Mesendoderm (in vitro differentiated cells): ENCODE data around the gene PROK2. TPM values are rescaled to one million over a fixed set of nuclear protein-coding genes. Genes with fewer than 3 reads are reported as not detected.

ENCODE experiments used
- DNase-seq: peaks from one replicate; pipeline ENCODE4 v3.0.0; 2013
- H2AK5ac ChIP-seq: 2 replicates; pipeline ENCODE4 v1.6.1; 2013; ENCODE audit warnings: low read length, inconsistent platforms
- H2BK120ac ChIP-seq: 2 replicates; pipeline ENCODE4 v1.6.1; 2013; ENCODE audit warnings: low read depth, mild to moderate bottlenecking, low read length, moderate library complexity, mixed read lengths
- H2BK15ac ChIP-seq: replicated peaks from 2 replicates; pipeline ENCODE4 v1.6.1; 2013; ENCODE audit warnings: low read depth, mild to moderate bottlenecking, moderate library complexity
- H2BK5ac ChIP-seq: 2 replicates; pipeline ENCODE4 v1.6.1; 2013; ENCODE audit warnings: low read length, inconsistent platforms
- H3K18ac ChIP-seq: 2 replicates; pipeline ENCODE4 v1.6.1; 2013; ENCODE audit warnings: mild to moderate bottlenecking, low read length, mixed read lengths
- H3K23ac ChIP-seq: one replicate; pipeline ENCODE4 v1.6.1; 2013; ENCODE audit warnings: low read length
- H3K27ac ChIP-seq: 2 replicates; pipeline ENCODE4 v1.5.1; 2013; ENCODE audit warnings: low read depth, mild to moderate bottlenecking, inconsistent platforms, low read length, moderate library complexity
- H3K27me3 ChIP-seq: 2 replicates; pipeline ENCODE4 v1.6.1; 2013; ENCODE audit warnings: low read length, control low read depth, mild to moderate bottlenecking, inconsistent platforms; ENCODE audit not compliant: insufficient read depth, poor library complexity
- H3K36me3 ChIP-seq: 2 replicates; pipeline ENCODE4 v1.6.1; 2013; ENCODE audit warnings: low read length, inconsistent platforms; ENCODE audit not compliant: control insufficient read depth, insufficient read depth
- H3K4ac ChIP-seq: one replicate; pipeline ENCODE4 v1.6.1; 2013; ENCODE audit warnings: low read depth, mild to moderate bottlenecking, low read length, moderate library complexity
- H3K4me1 ChIP-seq: 2 replicates; pipeline ENCODE4 v1.6.1; 2013; ENCODE audit warnings: low read depth, low read length, inconsistent platforms; ENCODE audit not compliant: control insufficient read depth
- H3K4me2 ChIP-seq: 2 replicates; pipeline ENCODE4 v1.6.1; 2013; ENCODE audit warnings: low read length
- H3K4me3 ChIP-seq: 2 replicates; pipeline ENCODE4 v1.5.1; 2013; ENCODE audit warnings: mild to moderate bottlenecking, low read length
- H3K56ac ChIP-seq: one replicate; pipeline ENCODE4 v1.6.1; 2013; ENCODE audit warnings: low read length
- H3K79me1 ChIP-seq: 2 replicates; pipeline ENCODE4 v1.6.1; 2013; ENCODE audit warnings: low read length, inconsistent platforms
- H3K79me2 ChIP-seq: 2 replicates; pipeline ENCODE4 v1.6.1; 2013; ENCODE audit warnings: mild to moderate bottlenecking, low read length; ENCODE audit not compliant: control insufficient read depth, insufficient read depth
- H3K9ac ChIP-seq: 2 replicates; pipeline ENCODE4 v1.6.1; 2013; ENCODE audit warnings: low read length, inconsistent platforms
- H4K5ac ChIP-seq: one replicate; pipeline ENCODE4 v1.6.1; 2013; ENCODE audit warnings: low read length
- H4K8ac ChIP-seq: one replicate; pipeline ENCODE4 v1.6.1; 2013; ENCODE audit warnings: low read depth, mild to moderate bottlenecking, control low read depth, low read length, moderate library complexity
- WGBS: extraction: QIAGEN DNeasy Blood & Tissue Kit; methylation state at CpG from one replicate; pipeline ENCODE4 v1.1.7; 2013; ENCODE audit warnings: low lambda C conversion rate, missing lambda C conversion rate; ENCODE audit not compliant: insufficient coverage; ENCODE audit errors: extremely low coverage; 5-methylcytosine and 5-hydroxymethylcytosine counted together
- polyA plus RNA-seq, 2 experiments: library from polyadenylated mRNA; stranded (reverse); fragments of 200-250 nt; gene quantifications; one replicate each; pipeline ENCODE4 v1.2.3, GENCODE V29; 2013

PROK2 gene
- 2.3 TPM for polyA plus RNA-seq (2013, experiment 1 of 2)
- 2.1 TPM for polyA plus RNA-seq (2013, experiment 2 of 2)

GRCh38 chr3:71784914-71785531, at the start of gene PROK2:
TSS of gene PROK2 (minus strand) at chr3:71785148. CDS start at chr3:71785052, 96 bp downstream.
- Histone ChIP-seq H3K36me3 (no peaks in the 10 kb centered on the region), H3K56ac (peak within 1 kb of the TSS; percentile 72), H3K4me1 (no peaks in the 10 kb centered on the region), H4K8ac (no peak within 1 kb of the TSS), H3K4me2 (peak within 1 kb of the TSS; percentile 66), H4K5ac (no peak within 1 kb of the TSS), H3K18ac (no peak within 1 kb of the TSS), H3K79me1 (no peaks in the 10 kb centered on the region), H2BK15ac (no peak within 1 kb of the TSS), H3K79me2 (no peaks in the 10 kb centered on the region), H3K4ac (no peak within 1 kb of the TSS), H2AK5ac (no peak within 1 kb of the TSS), H3K27ac (no peak within 1 kb of the TSS), H2BK120ac (no peak within 1 kb of the TSS), H3K4me3 (peak within 1 kb of the TSS; percentile 1), H3K27me3 (peaks cover 22% of the 10 kb centered on the region), H3K9ac (peak within 1 kb of the TSS; percentile 20), H2BK5ac (no peak within 1 kb of the TSS), H3K23ac (peak within 1 kb of the TSS; percentile 34)
- DNase-seq: peak; percentile 44
- WGBS: no CpG with 5 or more reads among the region's 89 CpGs

- no peaks in the 10 kb centered on the region for H3K36me3 ChIP-seq
- H3K4ac ChIP-seq: no peak overlapping the region
- peaks cover 2% of the 10 kb centered on the region for H3K4me1 ChIP-seq
- H3K23ac ChIP-seq: no peak overlapping the region
- no peak overlapping the region for H3K56ac ChIP-seq
- no peaks in the 10 kb centered on the region for H3K79me2 ChIP-seq
- H3K4me2 ChIP-seq: no peak overlapping the region
- H3K4me3 ChIP-seq: no peak overlapping the region
- H2AK5ac ChIP-seq: no peak overlapping the region
- no peak for DNase-seq
- no peak overlapping the region for H2BK120ac ChIP-seq
- no CpG with 5 or more reads among the region's 2 CpGs for WGBS
- H4K5ac ChIP-seq: no peak overlapping the region
- no peak overlapping the region for H3K27ac ChIP-seq
- no peak overlapping the region for H4K8ac ChIP-seq
- H3K27me3 ChIP-seq: no peaks in the 10 kb centered on the region
- no peak overlapping the region for H3K18ac ChIP-seq
- no peak overlapping the region for H2BK5ac ChIP-seq
- H2BK15ac ChIP-seq: no peak overlapping the region
- H3K9ac ChIP-seq: no peak overlapping the region
- no peaks in the 10 kb centered on the region for H3K79me1 ChIP-seq
Measured at GRCh38 chr3:71831599-71831998, 46.7 kb upstream of the PROK2 start.

- Histone ChIP-seq H3K56ac (no peak overlapping the region), H3K27ac (no peak overlapping the region), H3K4me2 (no peak overlapping the region), H2AK5ac (no peak overlapping the region), H3K79me1 (no peaks in the 10 kb centered on the region), H3K4ac (no peak overlapping the region), H3K36me3 (no peaks in the 10 kb centered on the region), H4K5ac (no peak overlapping the region), H2BK120ac (no peak overlapping the region), H3K79me2 (no peaks in the 10 kb centered on the region), H3K4me3 (no peak overlapping the region), H2BK5ac (no peak overlapping the region), H3K23ac (no peak overlapping the region), H3K4me1 (no peaks in the 10 kb centered on the region), H3K27me3 (no peaks in the 10 kb centered on the region), H4K8ac (no peak overlapping the region), H3K18ac (no peak overlapping the region), H3K9ac (no peak overlapping the region), H2BK15ac (no peak overlapping the region)
- WGBS: no CpG with 5 or more reads among the region's 5 CpGs
- no peak for DNase-seq
Measured at GRCh38 chr3:71825551-71826283, 40.8 kb upstream of the PROK2 start.

- Histone ChIP-seq H3K4ac (no peak overlapping the region), H2AK5ac (no peak overlapping the region), H3K36me3 (no peaks in the 10 kb centered on the region), H3K4me2 (no peak overlapping the region), H3K79me1 (no peaks in the 10 kb centered on the region), H3K18ac (no peak overlapping the region), H4K8ac (no peak overlapping the region), H3K27ac (no peak overlapping the region), H3K4me1 (no peaks in the 10 kb centered on the region), H3K79me2 (no peaks in the 10 kb centered on the region), H4K5ac (no peak overlapping the region), H3K4me3 (no peak overlapping the region), H3K23ac (no peak overlapping the region), H2BK5ac (no peak overlapping the region), H2BK120ac (no peak overlapping the region), H3K27me3 (no peaks in the 10 kb centered on the region), H3K9ac (no peak overlapping the region), H2BK15ac (no peak overlapping the region), H3K56ac (no peak overlapping the region)
- WGBS: no CpG with 5 or more reads among the region's 3 CpGs
- no peak for DNase-seq
Measured at GRCh38 chr3:71821116-71821515, 36.2 kb upstream of the PROK2 start.

GRCh38 chr3:71817262-71817661, 32.3 kb upstream of the PROK2 start:
- Histone ChIP-seq H4K5ac (no peak overlapping the region), H3K79me2 (no peaks in the 10 kb centered on the region), H3K18ac (no peak overlapping the region), H2BK15ac (no peak overlapping the region), H2BK5ac (no peak overlapping the region), H3K27ac (no peak overlapping the region), H3K4me3 (no peak overlapping the region), H3K9ac (no peak overlapping the region), H4K8ac (no peak overlapping the region), H2AK5ac (no peak overlapping the region), H3K4ac (no peak overlapping the region), H2BK120ac (no peak overlapping the region), H3K36me3 (no peaks in the 10 kb centered on the region), H3K56ac (no peak overlapping the region), H3K4me1 (no peaks in the 10 kb centered on the region), H3K4me2 (no peak overlapping the region), H3K27me3 (no peaks in the 10 kb centered on the region), H3K79me1 (no peaks in the 10 kb centered on the region), H3K23ac (no peak overlapping the region)
- DNase-seq: peak; percentile 43
- no CpG with 5 or more reads among the region's 6 CpGs for whole genome bisulfite sequencing
